Left hindlimb (tissue), 1 donor: ENCODE results near the gene COL23A1.
"Not testable (repeated sequence)": the region's sequence is repeated elsewhere in the genome, so short reads cannot be mapped to it uniquely, and the experiment has no call there.

ENCODE experiments used
- DNase-seq: peaks from one replicate; pipeline ENCODE4 v3.0.0-alpha.2; 2018

The COL23A1 gene

GRCh38 chr5:178232920-178233429, 357.2 kb downstream of the COL23A1 start:
- no peak for DNase-seq

DNA sequence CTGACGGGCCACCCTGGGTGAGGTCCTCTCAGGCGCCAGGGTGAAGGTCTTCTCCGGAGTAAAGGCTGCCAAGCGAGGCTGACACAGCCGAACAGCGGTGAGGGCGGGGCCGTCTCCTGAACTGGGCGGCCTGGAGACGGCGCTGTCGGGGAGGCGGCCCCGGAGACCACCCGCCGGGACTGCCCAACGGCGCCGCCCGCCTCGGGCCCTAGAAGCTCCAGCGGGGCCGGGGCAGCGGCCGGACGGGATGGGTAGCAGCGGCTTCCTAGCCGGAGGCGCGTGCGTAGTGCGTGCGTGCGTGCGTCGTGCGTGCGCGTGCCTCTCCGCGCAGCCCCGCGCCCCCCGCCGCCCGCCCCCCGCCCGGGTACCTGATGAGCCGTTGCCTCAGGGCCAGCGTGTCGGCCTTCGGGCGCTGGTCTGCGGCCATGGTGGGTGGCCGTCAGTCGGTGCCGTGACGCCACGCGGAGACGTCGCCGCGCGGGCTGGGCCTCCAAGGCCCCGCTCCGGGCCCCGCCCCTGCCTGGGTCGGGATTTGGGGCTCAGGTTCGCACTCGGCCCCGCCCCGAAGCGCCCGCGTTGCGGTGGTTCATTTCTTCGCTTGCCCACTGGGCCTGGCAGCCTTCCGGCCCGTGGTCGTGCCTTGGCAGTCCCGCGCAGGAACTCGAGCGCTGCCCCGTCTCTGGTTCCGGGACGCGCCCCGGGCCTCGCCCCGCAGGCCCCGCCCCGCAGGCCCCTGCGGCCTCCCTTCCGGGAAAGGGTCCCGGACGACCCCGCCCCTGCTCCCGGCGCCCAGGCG, 357.9 kb downstream of the COL23A1 start, which contains the start of gene PHYKPL:
TSS of gene PHYKPL (minus strand) at position 679 of the 796 bp plus-strand sequence. CDS start at position 427, 252 bp downstream.
- peak; percentile 87 for DNase-seq

DNA sequence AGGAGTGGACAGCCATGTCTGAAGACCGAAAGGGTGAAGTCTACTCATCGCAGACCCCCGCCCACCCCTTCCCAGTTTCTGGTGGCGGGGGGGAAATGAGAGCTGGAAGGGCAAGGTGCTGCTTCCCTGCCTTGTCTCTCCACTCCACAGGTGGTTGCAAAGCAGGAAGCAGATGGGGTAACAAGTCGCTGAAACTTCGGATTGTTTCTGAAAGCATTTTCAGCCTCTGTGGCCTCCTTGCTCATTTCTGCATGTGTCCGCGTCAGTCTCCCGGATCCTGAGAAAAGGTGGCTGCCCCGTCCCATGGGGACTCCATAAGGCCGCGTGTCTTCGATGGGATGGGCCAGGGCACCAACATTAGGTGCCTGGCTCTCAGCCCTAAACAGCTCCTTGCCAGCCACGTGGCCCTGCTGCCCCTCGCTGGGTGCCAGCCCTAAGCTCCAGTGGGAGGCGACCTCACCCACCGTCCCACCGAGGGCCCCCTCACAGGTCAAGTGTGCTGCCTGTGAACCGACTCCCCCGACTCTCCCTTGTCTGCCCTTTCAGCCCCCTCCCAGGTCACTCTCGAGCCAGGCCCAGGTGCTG, 358.6 kb downstream of the COL23A1 start:
- peak; percentile 23 for DNase-seq

- DNase-seq = no peak
Measured at GRCh38 chr5:178230879-178231538, 359.2 kb downstream of the COL23A1 start.

- no peak for DNase-seq
Measured at GRCh38 chr5:178229861-178230260, 360.3 kb downstream of the COL23A1 start.

- DNase-seq = not testable (repeated sequence)
Measured at GRCh38 chr5:178229111-178229510, 361.1 kb downstream of the COL23A1 start.

DNA sequence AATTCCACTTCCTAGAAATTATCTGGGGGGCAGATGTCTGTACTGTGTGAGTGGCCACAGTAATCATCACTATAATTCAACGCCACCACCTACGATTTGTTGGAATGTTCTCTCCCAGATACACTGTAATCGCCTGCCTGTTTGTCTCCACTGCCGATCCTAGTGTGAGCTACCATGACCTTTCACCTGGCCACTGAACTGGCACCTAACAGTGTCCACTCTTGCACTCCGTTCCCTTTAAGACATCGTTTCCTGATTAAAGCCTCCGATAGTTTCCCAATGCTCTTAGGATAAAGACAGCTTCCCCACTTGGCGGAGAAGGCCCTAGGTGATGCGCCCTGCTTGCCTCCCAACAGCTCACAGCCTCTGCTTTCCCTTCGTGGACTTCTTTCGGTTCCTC, 361.6 kb downstream of the COL23A1 start:
- DNase-seq = no peak

DNA sequence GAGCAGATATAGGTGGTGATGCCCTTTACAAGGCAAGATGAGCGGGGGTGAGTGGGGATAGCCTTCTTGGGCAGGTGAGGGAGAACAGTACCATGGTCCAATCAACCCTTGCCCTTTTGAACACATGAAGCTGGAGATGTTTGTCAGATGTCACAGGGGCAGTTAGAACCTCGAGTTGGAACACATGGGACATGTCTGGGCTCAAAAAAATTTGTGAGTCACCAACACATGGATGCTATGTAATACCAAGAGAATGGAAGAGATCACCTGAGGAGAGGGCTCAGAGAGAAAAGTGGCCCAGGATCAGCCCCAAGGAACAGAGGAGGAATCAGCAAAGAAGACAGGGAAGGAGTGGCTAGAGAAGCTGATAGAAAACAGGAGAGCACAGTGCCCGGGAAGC, 362.3 kb downstream of the COL23A1 start:
- no peak for DNase-seq

DNA sequence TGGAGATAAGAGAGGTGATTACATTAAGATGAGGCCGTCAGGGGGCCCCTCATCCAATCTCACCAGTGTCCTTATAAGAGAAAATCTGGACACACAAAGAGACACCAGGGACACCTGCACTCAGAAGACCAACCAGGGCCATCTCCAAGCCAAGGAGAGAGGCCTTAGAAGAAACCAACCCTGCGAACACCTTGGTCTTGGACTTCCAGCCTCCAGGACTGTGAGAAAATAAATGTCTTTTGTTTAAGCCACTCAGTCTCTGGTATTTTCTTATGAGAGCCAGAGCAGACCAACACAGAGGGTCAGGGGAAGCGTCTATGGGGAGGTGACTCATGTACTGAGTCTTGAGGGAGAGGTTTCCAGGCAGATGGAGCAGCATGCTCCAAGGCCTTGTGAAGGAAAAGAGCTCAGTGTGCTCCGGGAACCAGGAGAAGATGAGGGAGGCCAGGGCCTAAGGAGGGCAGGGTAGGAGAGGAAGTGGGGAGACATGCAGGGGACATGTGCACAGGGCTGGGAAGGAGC, 363.0 kb downstream of the COL23A1 start:
- no peak for DNase-seq

DNA sequence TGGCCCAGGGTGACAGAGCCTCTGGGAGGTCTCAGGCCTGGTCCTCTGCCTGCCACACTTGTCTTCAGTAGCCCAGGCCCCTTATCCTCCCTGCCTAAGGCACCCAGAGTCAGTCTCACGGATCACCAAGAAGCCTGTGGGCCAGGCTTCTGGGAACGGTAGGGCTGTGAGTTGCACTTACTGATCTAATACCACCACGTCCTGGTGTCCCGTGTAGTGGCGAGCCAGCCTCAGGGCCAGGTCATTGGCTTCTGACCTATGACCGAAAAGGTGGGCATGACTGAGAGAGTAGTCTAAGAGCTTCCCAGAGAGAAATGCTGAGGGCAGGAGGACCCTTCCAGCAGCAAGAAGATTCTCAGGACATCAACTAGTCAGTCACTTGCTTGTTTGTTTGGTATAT, 365.0 kb downstream of the COL23A1 start:
- no peak for DNase-seq

DNA sequence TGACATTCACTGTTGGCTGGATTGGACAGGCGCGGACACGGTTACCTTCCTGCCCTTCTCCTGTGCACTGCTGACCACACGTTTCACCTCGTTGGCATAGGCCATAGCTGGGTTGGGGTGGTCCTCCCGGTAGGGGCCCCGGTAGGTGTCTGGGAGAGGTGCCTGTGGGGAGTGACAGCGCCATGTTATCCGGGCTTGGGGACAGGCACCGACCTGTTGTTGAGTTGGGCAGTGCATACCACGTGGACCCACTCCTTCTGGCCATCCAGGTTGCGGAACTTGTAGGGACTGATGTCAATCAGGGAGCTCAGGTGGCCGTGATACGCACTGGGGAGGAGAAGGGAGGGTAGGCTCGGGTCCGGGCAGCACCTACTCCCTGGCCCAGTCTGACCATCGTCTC, 365.8 kb downstream of the COL23A1 start:
- no peak for DNase-seq

DNA sequence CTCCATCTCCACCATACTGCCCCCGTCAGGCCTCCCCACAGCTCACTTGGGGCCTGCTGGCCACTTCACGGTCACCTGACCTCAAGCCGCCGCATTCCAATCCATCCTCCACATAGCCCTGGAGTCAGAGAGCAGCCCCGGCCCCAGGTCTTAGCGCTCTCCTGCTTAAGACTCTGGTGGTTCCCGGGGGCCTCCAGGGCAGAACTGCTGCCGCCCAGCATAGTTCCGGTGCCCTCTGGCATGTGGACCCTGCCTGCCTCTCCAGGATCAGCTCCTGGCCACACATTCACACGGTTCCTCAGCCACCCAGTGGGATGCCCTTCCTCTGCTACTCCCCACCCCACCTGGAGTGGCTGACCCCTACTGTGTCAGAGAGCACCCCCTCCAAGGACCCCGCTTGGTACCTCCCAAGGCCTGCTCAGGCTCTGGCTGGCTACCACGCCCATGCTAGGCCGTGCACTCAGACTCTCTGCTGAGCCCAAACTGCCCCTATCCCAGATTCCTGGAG, 366.3 kb downstream of the COL23A1 start:
- no peak for DNase-seq

DNA sequence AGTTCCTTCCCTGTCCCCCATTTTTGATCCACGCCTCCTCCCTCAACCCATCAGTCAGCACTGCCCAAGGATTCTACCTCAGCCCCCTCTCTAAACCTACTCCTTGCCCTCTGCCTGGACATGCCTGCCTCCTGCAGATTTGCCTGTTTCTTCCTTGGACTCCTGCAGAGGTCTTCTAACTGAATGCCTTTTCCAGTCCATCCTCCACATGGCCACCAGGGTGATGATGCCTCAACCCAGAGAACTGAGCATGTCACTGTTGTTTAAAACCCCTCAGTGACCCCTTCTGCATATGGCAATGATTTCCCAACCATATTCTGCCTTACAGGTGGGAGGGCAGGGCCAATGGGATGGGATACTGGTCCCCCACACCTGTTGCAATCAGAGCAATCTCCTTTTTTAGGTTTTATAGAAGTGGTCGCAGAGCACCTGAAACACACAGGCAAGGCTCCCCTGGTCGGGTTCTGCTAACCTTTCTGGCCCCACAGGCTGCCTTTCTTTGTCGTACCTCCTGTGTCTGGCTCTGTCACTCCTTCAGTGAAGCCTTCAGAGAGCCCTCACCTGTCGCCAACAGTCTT, 366.9 kb downstream of the COL23A1 start:
- DNase-seq = no peak

DNA sequence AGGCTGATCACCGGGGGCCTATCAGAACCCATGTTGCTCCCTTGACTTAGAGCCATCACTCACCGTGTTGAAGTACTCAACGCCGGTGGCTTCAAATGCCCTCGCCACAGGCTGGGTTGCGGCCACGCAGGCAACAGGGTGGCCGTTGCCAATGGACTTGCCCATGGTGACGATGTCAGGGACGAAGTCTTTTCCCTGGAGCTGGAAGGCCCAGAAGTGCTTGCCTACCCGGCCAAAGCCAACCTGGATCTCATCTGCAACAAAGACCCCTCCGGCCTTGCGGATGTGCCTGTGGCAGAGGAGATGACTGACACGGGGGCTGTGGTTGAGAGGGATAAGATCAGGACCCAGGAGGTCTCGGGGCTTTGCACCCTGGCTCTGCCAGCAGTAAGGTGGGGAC, 367.9 kb downstream of the COL23A1 start:
- no peak for DNase-seq

DNA sequence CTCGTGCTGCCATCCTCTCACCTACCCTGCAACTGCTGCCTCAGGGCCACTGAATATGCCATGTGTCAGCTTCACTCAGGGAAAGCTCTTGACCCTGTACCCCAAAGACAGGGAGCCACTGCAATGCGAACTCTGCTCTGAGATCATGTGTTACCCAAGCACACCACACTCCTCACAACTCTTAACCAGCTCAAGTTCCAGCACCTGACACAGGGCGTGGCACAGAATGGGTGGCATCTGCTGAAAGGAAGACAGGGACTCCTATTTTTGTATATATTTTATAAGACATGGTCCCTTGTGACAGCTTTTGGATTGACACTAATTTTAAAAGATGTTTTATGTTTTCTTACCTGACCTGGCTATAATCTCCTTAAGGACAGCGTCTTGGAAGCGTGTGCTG, 368.3 kb downstream of the COL23A1 start:
- DNase-seq = no peak

GRCh38 chr5:178221282-178221681, 368.9 kb downstream of the COL23A1 start:
- no peak for DNase-seq

GRCh38 chr5:178218827-178219226, 371.4 kb downstream of the COL23A1 start:
- DNase-seq = no peak

DNA sequence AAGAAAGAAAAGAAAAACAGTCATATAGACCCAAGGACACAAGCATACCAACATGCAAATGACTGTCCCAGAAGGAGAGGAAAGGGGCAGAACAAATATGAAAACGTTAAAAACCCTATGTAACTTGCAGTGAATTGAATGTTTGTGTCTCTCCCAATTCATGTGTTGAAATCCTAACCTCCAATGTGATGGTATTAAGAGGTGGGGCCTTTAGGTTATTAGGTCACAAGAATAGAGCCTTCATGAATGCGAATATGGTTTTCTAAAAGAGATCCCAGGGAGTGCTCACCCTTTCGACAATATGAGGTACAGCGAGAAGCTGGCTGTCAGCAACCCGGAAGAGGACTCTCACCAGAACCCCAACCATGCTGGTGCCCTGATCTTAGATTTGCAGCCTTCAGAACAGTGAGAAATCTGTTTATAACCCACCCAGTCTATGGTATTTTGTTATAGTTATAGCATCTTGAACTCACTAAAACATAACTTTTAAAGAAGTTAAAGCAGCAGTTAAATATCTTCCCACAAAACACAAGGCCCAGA, 371.9 kb downstream of the COL23A1 start:
- no peak for DNase-seq

GRCh38 chr5:178216779-178217178, 373.4 kb downstream of the COL23A1 start:
- no peak for DNase-seq

DNA sequence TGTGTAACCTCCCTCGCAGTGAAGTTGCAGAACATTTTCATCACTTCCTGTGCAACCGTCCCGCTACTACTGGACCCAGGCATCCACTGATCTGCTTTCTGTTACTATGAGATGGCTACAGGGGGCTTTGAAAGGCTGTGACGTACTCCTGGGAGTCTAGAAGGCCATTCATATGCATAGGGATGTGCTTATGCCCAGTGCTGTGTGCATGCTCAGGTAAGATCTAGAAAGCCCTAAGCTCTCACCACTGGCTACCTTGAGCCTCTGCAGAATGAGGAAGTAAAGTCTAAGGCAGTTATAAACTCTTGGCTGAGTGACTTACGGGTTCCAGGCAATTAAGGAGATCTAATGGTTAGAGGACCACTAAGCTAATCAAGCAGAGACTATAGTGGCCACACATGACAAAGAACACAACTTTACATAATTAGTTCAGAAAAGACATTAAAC, 374.1 kb downstream of the COL23A1 start:
- DNase-seq = no peak

DNA sequence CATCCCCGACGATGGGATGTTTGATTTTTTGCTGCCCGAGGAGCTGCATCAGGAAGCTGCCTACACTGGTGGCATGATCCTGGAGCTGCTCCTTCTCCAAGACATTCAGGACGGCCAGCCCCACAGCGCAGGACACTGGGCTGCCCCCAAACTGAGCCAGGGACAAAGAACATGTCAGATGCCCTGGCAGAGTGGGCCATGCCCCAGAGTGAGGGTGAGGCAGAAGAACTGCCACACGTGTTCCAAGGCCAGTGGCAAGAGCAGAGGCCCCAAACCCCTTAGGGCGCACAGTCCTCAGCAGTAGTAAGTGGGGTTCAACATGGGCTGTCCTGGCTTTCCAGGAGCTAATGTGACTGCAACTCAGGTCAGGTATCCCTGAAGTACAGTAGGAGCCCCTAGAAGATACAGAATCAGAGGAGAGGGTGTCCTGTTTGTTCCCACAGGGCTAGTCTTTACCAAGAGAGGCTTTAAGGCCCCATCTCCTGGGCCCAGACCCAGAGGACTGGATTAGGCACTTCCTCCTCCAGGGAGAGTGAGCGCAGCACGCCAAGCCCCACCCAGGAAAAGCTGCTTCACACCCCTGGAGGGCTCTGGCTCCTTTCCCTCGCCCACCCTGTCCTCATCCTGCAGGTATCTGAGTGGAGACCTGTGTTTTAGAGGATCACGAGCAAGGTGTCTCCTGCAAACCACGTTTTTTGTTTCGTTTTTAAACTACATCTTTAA, 374.8 kb downstream of the COL23A1 start:
- no peak for DNase-seq
